ENCODE measurements around the gene TNFRSF19. TPM values are rescaled to one million over a fixed set of nuclear protein-coding genes. Genes with fewer than 3 reads are reported as not detected.
"Not testable (repeated sequence)": the region's sequence is repeated elsewhere in the genome, so short reads cannot be mapped to it uniquely, and the experiment has no call there.

Gene TNFRSF19, protein sequence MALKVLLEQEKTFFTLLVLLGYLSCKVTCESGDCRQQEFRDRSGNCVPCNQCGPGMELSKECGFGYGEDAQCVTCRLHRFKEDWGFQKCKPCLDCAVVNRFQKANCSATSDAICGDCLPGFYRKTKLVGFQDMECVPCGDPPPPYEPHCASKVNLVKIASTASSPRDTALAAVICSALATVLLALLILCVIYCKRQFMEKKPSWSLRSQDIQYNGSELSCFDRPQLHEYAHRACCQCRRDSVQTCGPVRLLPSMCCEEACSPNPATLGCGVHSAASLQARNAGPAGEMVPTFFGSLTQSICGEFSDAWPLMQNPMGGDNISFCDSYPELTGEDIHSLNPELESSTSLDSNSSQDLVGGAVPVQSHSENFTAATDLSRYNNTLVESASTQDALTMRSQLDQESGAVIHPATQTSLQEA
- total RNA-seq (under 1 TPM in 2 of 5 experiments, not detected in 3; 0.10 to 0.24 TPM), polyA plus RNA-seq (not detected), total RNA-seq (not detected)

DNA sequence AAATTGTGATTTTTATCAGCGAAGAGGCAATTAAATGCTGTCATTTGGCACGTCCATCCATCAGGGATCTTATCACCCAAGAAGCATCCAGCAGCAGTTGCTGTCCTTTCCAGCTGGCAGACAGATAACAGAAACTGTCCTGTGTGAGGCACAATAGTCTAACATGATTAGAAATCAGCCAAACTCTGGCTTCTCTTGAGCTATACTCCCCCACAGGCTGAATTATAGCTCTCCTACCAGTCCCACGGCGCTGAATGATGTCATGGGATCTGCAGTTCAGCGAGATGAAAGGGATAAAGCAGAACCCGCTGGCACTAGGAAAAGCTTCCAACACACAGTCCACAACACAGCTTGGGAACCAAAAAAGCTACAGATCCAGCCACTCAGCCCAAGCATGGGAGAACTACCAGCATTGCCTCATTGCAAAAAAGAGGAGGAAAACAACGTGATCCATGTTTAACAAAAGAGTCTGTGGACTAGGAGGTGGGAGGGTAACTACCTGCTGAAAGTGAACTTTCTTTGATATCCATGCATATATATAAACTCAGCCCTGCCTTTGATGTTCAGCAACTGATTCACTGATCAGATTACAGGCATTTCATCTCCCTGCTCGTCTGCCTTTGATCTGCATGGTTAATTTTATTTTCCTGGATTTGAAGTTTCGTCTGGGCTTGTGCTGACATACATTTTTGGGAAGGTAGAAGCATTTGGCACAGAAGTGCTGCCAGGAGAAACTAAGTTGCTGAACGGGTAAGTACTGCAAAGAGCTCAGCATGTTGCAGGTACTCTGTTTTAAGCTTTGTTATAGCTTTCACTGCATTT is at the start of gene TNFRSF19:
TSS of gene TNFRSF19 (plus strand) at position 314 of the 822 bp plus-strand sequence. CDS start 19,772 bp downstream, outside the sequence.
- Histone ChIP-seq H3K4me1 (ENCODE audit: control insufficient read depth in 2 of 2, insufficient read depth in 2 of 2, low read length in 2 of 2) (no peaks in the 10 kb centered on the region), H3K27ac (ENCODE audit: low read depth, low read length) (no peak within 1 kb of the TSS), H3K4me3 (ENCODE audit: low read length) (no peak within 1 kb of the TSS), H3K36me3 (ENCODE audit: control insufficient read depth in 2 of 3, insufficient read depth in 3 of 3, low read length in 3 of 3) (no peaks in the 10 kb centered on the region), H3K9me3 (ENCODE audit: control insufficient read depth in 2 of 3, low read length in 3 of 3) (no peaks in the 10 kb centered on the region), H3K27me3 (ENCODE audit: control insufficient read depth in 2 of 2, insufficient read depth in 2 of 2, low read length in 2 of 2) (peaks cover 2 to 3% of the 10 kb centered on the region in 2 donors)
- peak; percentile 36 for ATAC-seq
- Mint-ChIP-seq H3K4me3 (no peak within 1 kb of the TSS), H3K27ac (no peak within 1 kb of the TSS), H3K4me1 (peaks cover 0 to 11% (median 8%) of the 10 kb centered on the region in 7 donors), H3K9me3 (no peaks in the 10 kb centered on the region), H3K27me3 (peaks cover 29 to 75% (median 60%) of the 10 kb centered on the region in 5 donors), H3K36me3 (no peaks in the 10 kb centered on the region)
- POLR2A ChIA-PET = interaction anchor here (0.6 to 0.9 kb wide), 3 partner anchors 9 to 685 kb away, joined by 3 read pairs; no protein-coding TSS in a partner anchor
- peak in 1 of 9 donors; percentile 5 for DNase-seq
- CTCF ChIA-PET = no interaction called here
- intact Hi-C loops (cut with micrococcal nuclease) = loop anchor here in 1 of 2 donors (10.0 kb wide), 2 partner anchors 204 to 654 kb away; no protein-coding TSS in a partner anchor

DNA sequence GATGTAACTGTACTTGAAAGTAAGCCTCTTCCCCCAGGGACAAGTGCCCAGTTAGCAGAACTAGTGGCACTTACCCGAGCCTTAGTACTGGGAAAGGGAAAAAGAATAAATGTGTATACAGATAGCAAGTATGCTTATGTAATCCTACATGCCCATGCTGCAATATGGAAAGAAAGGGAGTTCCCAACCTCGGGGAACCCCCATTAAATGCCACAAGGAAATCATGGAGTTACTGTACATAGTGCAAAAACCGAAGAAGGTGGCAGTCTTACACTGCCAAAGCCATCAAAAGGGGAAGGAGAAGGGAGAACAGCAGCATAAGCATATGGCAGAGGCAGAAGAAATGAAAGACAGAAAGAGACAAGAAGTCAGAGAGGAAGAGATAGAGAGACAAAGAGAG is 40.3 kb upstream of the TNFRSF19 start:
- H3K4me1 Mint-ChIP-seq; intact Hi-C loops (cut with micrococcal nuclease); H3K27ac Mint-ChIP-seq; H3K9me3 ChIP-seq (ENCODE audit: control insufficient read depth in 2 of 3, low read length in 3 of 3); H3K4me1 ChIP-seq (ENCODE audit: control insufficient read depth in 2 of 2, insufficient read depth in 2 of 2, low read length in 2 of 2); H3K27ac ChIP-seq (ENCODE audit: low read depth, low read length); H3K9me3 Mint-ChIP-seq; H3K4me3 Mint-ChIP-seq; H3K36me3 ChIP-seq (ENCODE audit: control insufficient read depth in 2 of 3, insufficient read depth in 3 of 3, low read length in 3 of 3); DNase-seq; H3K4me3 ChIP-seq (ENCODE audit: low read length); H3K27me3 ChIP-seq (ENCODE audit: control insufficient read depth in 2 of 2, insufficient read depth in 2 of 2, low read length in 2 of 2); ATAC-seq; CTCF ChIA-PET; POLR2A ChIA-PET; H3K36me3 Mint-ChIP-seq: not testable (repeated sequence)
- H3K27me3 Mint-ChIP-seq = peaks cover 0 to 23% (median 6%) of the 10 kb centered on the region in 5 donors

DNA sequence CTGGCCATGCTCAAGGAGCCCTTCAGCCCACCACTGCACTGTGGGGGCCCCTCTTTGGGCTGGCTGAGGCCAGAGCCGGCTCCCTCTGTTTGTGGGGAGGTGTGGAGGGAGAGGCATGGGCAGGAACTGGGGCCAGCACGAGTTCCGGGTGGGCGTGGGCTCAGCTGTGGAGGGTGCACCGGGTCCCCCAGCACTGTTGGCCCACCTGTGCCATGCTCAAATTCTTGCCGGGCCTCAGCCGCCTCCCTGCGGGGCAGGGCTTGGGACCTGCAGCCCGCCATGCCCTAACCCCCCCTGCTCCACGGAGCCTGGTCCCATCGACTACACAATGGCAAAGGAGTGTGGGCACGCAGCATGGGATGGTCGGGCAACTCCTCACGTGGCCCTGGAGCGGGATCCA is 38.8 kb upstream of the TNFRSF19 start:
- no peaks in the 10 kb centered on the region for H3K27me3 ChIP-seq (ENCODE audit: control insufficient read depth in 2 of 2, insufficient read depth in 2 of 2, low read length in 2 of 2)
- H3K4me3 ChIP-seq (ENCODE audit: low read length) = no peak overlapping the region
- intact Hi-C loops (cut with micrococcal nuclease) = no loop called here
- no peak overlapping the region for H3K4me3 Mint-ChIP-seq
- no peaks in the 10 kb centered on the region for H3K4me1 Mint-ChIP-seq
- DNase-seq = no peak
- no peak overlapping the region for H3K27ac ChIP-seq (ENCODE audit: low read depth, low read length)
- H3K9me3 ChIP-seq (ENCODE audit: control insufficient read depth in 2 of 3, low read length in 3 of 3) = no peaks in the 10 kb centered on the region
- H3K36me3 Mint-ChIP-seq = no peaks in the 10 kb centered on the region
- no peak overlapping the region for H3K27ac Mint-ChIP-seq
- H3K36me3 ChIP-seq (ENCODE audit: control insufficient read depth in 2 of 3, insufficient read depth in 3 of 3, low read length in 3 of 3) = no peaks in the 10 kb centered on the region
- ChIA-PET CTCF (no interaction called here), POLR2A (no interaction called here)
- H3K27me3 Mint-ChIP-seq = peaks cover 0 to 22% (median 9%) of the 10 kb centered on the region in 5 donors
- no peaks in the 10 kb centered on the region for H3K4me1 ChIP-seq (ENCODE audit: control insufficient read depth in 2 of 2, insufficient read depth in 2 of 2, low read length in 2 of 2)
- no peak for ATAC-seq
- H3K9me3 Mint-ChIP-seq = peaks cover 0 to 7% (median 0%) of the 10 kb centered on the region in 11 donors

DNA sequence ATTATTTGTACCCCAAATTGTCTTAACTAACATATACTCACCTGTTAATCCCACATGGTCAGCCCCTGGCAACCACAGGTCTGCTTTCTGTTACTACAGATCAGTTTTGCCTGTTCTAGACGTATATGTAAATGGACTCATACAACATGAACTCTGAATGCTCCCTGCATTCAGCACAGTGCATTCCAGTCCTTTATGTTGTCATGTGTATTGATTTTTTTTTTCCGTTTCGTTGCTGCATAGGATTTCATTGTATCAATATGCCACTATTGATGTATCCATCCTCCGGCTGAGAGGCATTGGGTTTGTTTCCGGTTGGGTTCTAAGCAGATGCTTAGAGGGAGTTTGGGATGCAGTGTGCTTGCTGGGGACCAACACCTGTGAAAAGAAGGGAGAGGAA is 36.1 kb upstream of the TNFRSF19 start:
- Histone ChIP-seq H3K27me3 (ENCODE audit: control insufficient read depth in 2 of 2, insufficient read depth in 2 of 2, low read length in 2 of 2) (no peaks in the 10 kb centered on the region), H3K36me3 (ENCODE audit: control insufficient read depth in 2 of 3, insufficient read depth in 3 of 3, low read length in 3 of 3) (no peaks in the 10 kb centered on the region), H3K4me1 (ENCODE audit: control insufficient read depth in 2 of 2, insufficient read depth in 2 of 2, low read length in 2 of 2) (no peaks in the 10 kb centered on the region), H3K9me3 (ENCODE audit: control insufficient read depth in 2 of 3, low read length in 3 of 3) (no peaks in the 10 kb centered on the region), H3K4me3 (ENCODE audit: low read length) (no peak overlapping the region), H3K27ac (ENCODE audit: low read depth, low read length) (no peak overlapping the region)
- DNase-seq (no peak), ATAC-seq (no peak)
- Mint-ChIP-seq H3K27me3 (peaks cover 0 to 17% (median 13%) of the 10 kb centered on the region in 5 donors), H3K27ac (no peak overlapping the region), H3K4me1 (no peaks in the 10 kb centered on the region), H3K4me3 (no peak overlapping the region), H3K9me3 (peaks cover 0 to 19% (median 0%) of the 10 kb centered on the region in 11 donors), H3K36me3 (no peaks in the 10 kb centered on the region)
- intact Hi-C loops (cut with micrococcal nuclease) = no loop called here
- ChIA-PET CTCF (no interaction called here), POLR2A (no interaction called here)

DNA sequence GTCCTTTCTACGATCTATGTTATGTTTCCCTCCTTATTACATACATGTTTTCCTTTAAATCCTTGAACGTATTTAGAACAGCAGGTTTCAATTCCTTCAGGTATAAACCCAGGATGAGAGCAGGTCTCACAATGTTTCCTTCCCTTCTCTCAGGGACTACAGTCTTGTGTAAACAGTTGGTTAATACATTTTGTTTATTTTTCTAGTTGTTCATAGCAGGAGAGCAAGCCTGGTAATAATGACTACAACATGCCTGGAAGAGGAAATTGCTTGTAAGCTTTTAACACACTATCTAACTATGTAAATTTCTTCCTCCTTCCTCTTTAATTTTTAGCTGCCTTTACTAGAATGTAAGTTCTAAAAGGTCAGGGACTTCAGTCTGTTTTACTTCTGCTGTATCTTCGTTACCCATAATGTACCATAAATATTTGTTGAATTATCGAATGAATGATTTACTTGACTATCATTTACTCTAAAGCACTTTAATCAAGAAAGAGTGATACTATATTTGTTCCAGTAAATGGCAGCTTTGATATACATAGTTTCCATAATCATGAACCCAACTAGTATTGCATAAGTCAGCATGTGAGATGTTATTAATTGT is 28.9 kb upstream of the TNFRSF19 start:
- Mint-ChIP-seq H3K27me3 (peaks cover 17 to 36% (median 28%) of the 10 kb centered on the region in 5 donors), H3K4me1 (no peaks in the 10 kb centered on the region), H3K36me3 (peaks cover 0 to 3% (median 0%) of the 10 kb centered on the region in 5 donors), H3K9me3 (peaks cover 0 to 12% (median 0%) of the 10 kb centered on the region in 11 donors), H3K27ac (no peak overlapping the region), H3K4me3 (no peak overlapping the region)
- CTCF ChIA-PET = no interaction called here
- H3K4me3 ChIP-seq (ENCODE audit: low read length) = no peak overlapping the region
- no peaks in the 10 kb centered on the region for H3K4me1 ChIP-seq (ENCODE audit: control insufficient read depth in 2 of 2, insufficient read depth in 2 of 2, low read length in 2 of 2)
- ATAC-seq (no peak), DNase-seq (no peak)
- H3K9me3 ChIP-seq (ENCODE audit: control insufficient read depth in 2 of 3, low read length in 3 of 3) = no peaks in the 10 kb centered on the region
- POLR2A ChIA-PET = no interaction called here
- no peak overlapping the region for H3K27ac ChIP-seq (ENCODE audit: low read depth, low read length)
- H3K36me3 ChIP-seq (ENCODE audit: control insufficient read depth in 2 of 3, insufficient read depth in 3 of 3, low read length in 3 of 3) = no peaks in the 10 kb centered on the region
- intact Hi-C loops (cut with micrococcal nuclease) = no loop called here
- H3K27me3 ChIP-seq (ENCODE audit: control insufficient read depth in 2 of 2, insufficient read depth in 2 of 2, low read length in 2 of 2) = no peaks in the 10 kb centered on the region

DNA sequence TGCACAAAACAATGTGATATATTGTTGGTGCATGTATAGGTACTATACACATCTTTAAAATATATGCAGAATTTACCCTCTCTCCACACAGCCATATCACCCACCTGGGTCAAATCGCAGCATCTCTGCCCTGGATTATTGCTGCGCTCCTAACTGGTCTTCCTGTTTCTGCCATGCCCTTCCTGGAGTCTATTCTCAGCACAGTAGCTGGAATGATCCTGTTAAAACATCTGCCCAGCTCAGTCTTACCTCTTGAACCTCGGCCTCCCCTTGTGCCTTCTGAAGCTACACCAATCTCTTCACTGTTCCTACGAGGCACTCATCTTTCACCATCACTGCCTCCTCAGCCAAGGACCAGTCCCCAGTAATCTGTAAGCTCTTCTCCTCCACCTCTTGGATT is 25.5 kb upstream of the TNFRSF19 start:
- no peaks in the 10 kb centered on the region for H3K9me3 ChIP-seq (ENCODE audit: control insufficient read depth in 2 of 3, low read length in 3 of 3)
- H3K4me3 ChIP-seq (ENCODE audit: low read length) = no peak overlapping the region
- Mint-ChIP-seq H3K27ac (no peak overlapping the region), H3K9me3 (peaks cover 0 to 2% (median 0%) of the 10 kb centered on the region in 11 donors), H3K27me3 (peaks cover 38 to 54% (median 44%) of the 10 kb centered on the region in 5 donors), H3K36me3 (peaks cover 0 to 3% (median 0%) of the 10 kb centered on the region in 5 donors), H3K4me3 (no peak overlapping the region), H3K4me1 (no peaks in the 10 kb centered on the region)
- intact Hi-C loops (cut with micrococcal nuclease) = no loop called here
- H3K36me3 ChIP-seq (ENCODE audit: control insufficient read depth in 2 of 3, insufficient read depth in 3 of 3, low read length in 3 of 3) = no peaks in the 10 kb centered on the region
- POLR2A ChIA-PET = no interaction called here
- DNase-seq (no peak), ATAC-seq (no peak)
- no peak overlapping the region for H3K27ac ChIP-seq (ENCODE audit: low read depth, low read length)
- CTCF ChIA-PET = no interaction called here
- peaks cover 0 to 4% of the 10 kb centered on the region in 2 donors for H3K27me3 ChIP-seq (ENCODE audit: control insufficient read depth in 2 of 2, insufficient read depth in 2 of 2, low read length in 2 of 2)
- H3K4me1 ChIP-seq (ENCODE audit: control insufficient read depth in 2 of 2, insufficient read depth in 2 of 2, low read length in 2 of 2) = no peaks in the 10 kb centered on the region

Measured in naive thymus-derived CD4-positive, alpha-beta T cell (primary cell).